IMR-90 (cell line): Measurements from ENCODE around the gene LCE3C. TPM values are rescaled to one million over a fixed set of nuclear protein-coding genes. Genes with fewer than 3 reads are reported as not detected.

Experiments used
- ATAC-seq: fragments of 200-7000 bp; cut with Tn5 transposase; 2 replicates; pipeline ENCODE4 v1.9.1; 2020; ENCODE audit warnings: low read depth, mild to moderate bottlenecking, moderate library complexity
- BruUV-seq: library from RNA; stranded (reverse); fragments of 400-500 nt; replicated peaks from 2 replicates; lab custom pipeline; 2021; lab: Mats Ljungman, UMichigan
- CTCF ChIA-PET: fragments of 300-600 bp; formaldehyde crosslinking; extraction: SDS; loops from one replicate; lab custom pipeline; 2021; ENCODE audit warnings: antibody characterized with exemption; lab: Yijun Ruan, JAX
- POLR2A ChIA-PET: fragments of 300-600 bp; sonication (Branson Sonifier 250); formaldehyde crosslinking; loops from one replicate; lab custom pipeline; 2022; ENCODE audit warnings: antibody characterized with exemption; ENCODE audit not compliant: unreplicated experiment; lab: Charles Lee
- DNase-seq: peaks from one replicate; pipeline ENCODE4 v3.0.0; 2013
- H2AFZ ChIP-seq: replicated peaks from 2 replicates; pipeline ENCODE3; 2013; ENCODE audit warnings: low read length, mild to moderate bottlenecking; ENCODE audit not compliant: poor library complexity
- H2AK5ac ChIP-seq: 2 replicates; pipeline ENCODE4 v1.6.1; 2013; ENCODE audit warnings: low read depth, low read length, inconsistent platforms
- H2AK9ac ChIP-seq: replicated peaks from 2 replicates; pipeline ENCODE3; 2013; ENCODE audit warnings: mild to moderate bottlenecking, low read depth, low read length, moderate library complexity; ENCODE audit not compliant: poor library complexity
- H2BK120ac ChIP-seq: 2 replicates; pipeline ENCODE4 v1.6.1; 2013; ENCODE audit warnings: low read depth, low read length, inconsistent platforms
- H2BK15ac ChIP-seq: 3 replicates; pipeline ENCODE4 v1.6.1; 2013; ENCODE audit warnings: low read depth, low read length, inconsistent platforms
- H2BK20ac ChIP-seq: 2 replicates; pipeline ENCODE4 v1.6.1; 2013; ENCODE audit warnings: low read depth, mild to moderate bottlenecking, inconsistent platforms, low read length, moderate library complexity
- H2BK5ac ChIP-seq: 2 replicates; pipeline ENCODE4 v1.6.1; 2013; ENCODE audit warnings: mild to moderate bottlenecking, low read depth, low read length, inconsistent platforms; ENCODE audit not compliant: poor library complexity, severe bottlenecking
- H3K14ac ChIP-seq: replicated peaks from 2 replicates; pipeline ENCODE4 v1.6.1; 2013; ENCODE audit warnings: low read depth, low read length, inconsistent platforms
- H3K18ac ChIP-seq: 2 replicates; pipeline ENCODE4 v1.6.1; 2013; ENCODE audit warnings: low read depth, low read length, control low read depth
- H3K23ac ChIP-seq: 2 replicates; pipeline ENCODE4 v1.6.1; 2013; ENCODE audit warnings: low read depth, low read length, inconsistent platforms
- H3K27ac ChIP-seq: 2 replicates; pipeline ENCODE4 v1.5.1; 2013; ENCODE audit warnings: mild to moderate bottlenecking, control low read depth, low read length; ENCODE audit not compliant: insufficient read depth
- H3K27me3 ChIP-seq: 2 replicates; pipeline ENCODE4 v1.6.1; 2013; ENCODE audit warnings: low read length; ENCODE audit not compliant: control insufficient read depth, insufficient read depth
- H3K36me3 ChIP-seq: 2 replicates; pipeline ENCODE4 v1.6.1; 2013; ENCODE audit warnings: low read length, mixed read lengths; ENCODE audit not compliant: control insufficient read depth, insufficient read depth
- H3K4ac ChIP-seq: 2 replicates; pipeline ENCODE4 v1.6.1; 2013; ENCODE audit warnings: low read depth, low read length, inconsistent platforms
- H3K4me1 ChIP-seq: 2 replicates; pipeline ENCODE4 v1.6.1; 2013; ENCODE audit warnings: low read length, mixed read lengths; ENCODE audit not compliant: control insufficient read depth, insufficient read depth
- H3K4me2 ChIP-seq: 2 replicates; pipeline ENCODE4 v1.6.1; 2013; ENCODE audit warnings: low read depth, mild to moderate bottlenecking, control low read depth, low read length, moderate library complexity
- H3K4me3 ChIP-seq: 2 replicates; pipeline ENCODE4 v1.5.1; 2013; ENCODE audit warnings: low read depth, mild to moderate bottlenecking, control low read depth, low read length, moderate library complexity; ENCODE audit not compliant: insufficient read depth
- H3K56ac ChIP-seq: 2 replicates; pipeline ENCODE4 v1.6.1; 2013; ENCODE audit warnings: low read length, inconsistent platforms; ENCODE audit not compliant: insufficient read depth; ENCODE audit errors: extremely low read depth
- H3K79me1 ChIP-seq, 2 experiments: 2 replicates each; pipeline ENCODE4 v1.6.1; 2013; ENCODE audit warnings: low read length in 2 of 2, inconsistent platforms in 1 of 2, low read depth in 1 of 2
- H3K9ac ChIP-seq: 2 replicates; pipeline ENCODE4 v1.6.1; 2013; ENCODE audit warnings: low read depth, low read length, control low read depth
- H3K9me1 ChIP-seq: 2 replicates; pipeline ENCODE4 v1.6.1; 2013; ENCODE audit warnings: low read length, inconsistent platforms; ENCODE audit not compliant: insufficient read depth
- H3K9me3 ChIP-seq: 2 replicates; pipeline ENCODE4 v1.6.1; 2013; ENCODE audit warnings: low read length; ENCODE audit not compliant: control insufficient read depth, insufficient read depth
- H4K20me1 ChIP-seq: 2 replicates; pipeline ENCODE4 v1.6.1; 2013; ENCODE audit warnings: low read length, inconsistent platforms; ENCODE audit not compliant: insufficient read depth
- H4K5ac ChIP-seq: 2 replicates; pipeline ENCODE4 v1.6.1; 2013; ENCODE audit warnings: mild to moderate bottlenecking, low read depth, low read length, control low read depth
- H4K8ac ChIP-seq, 2 experiments: 2 replicates each; pipeline ENCODE4 v1.6.1; 2013; ENCODE audit warnings: low read depth in 2 of 2, low read length in 2 of 2, control low read depth in 1 of 2, inconsistent platforms in 1 of 2
- H4K91ac ChIP-seq: 2 replicates; pipeline ENCODE4 v1.6.1; 2013; ENCODE audit warnings: low read depth, low read length, inconsistent platforms; ENCODE audit not compliant: insufficient read depth
- CTCF ChIP-seq: conservative IDR thresholded peaks from 2 replicates; pipeline ENCODE4 v1.5.1; 2012; ENCODE audit warnings: mild to moderate bottlenecking, low read depth, low read length, improper control_type of control experiment
- POLR2A ChIP-seq: IDR thresholded peaks from 2 replicates; pipeline ENCODE4 v1.6.1; 2012; ENCODE audit warnings: mild to moderate bottlenecking, low read depth, low read length
- RFX5 ChIP-seq: IDR thresholded peaks from 2 replicates; pipeline ENCODE4 v1.8.0; 2012; ENCODE audit warnings: low read depth, mild to moderate bottlenecking, low read length, moderate library complexity
- WGBS, 2 experiments: methylation state at CpG; one replicate each; pipeline versions ENCODE4 v1.1.5 to v1.1.7; 2013; ENCODE audit warnings: missing lambda C conversion rate in 2 of 2; ENCODE audit not compliant: insufficient read length in 1 of 2; ENCODE audit errors: extremely low coverage in 2 of 2; 5-methylcytosine and 5-hydroxymethylcytosine counted together
- dilution Hi-C: fragments of 300-500 bp; cut with HindIII; formaldehyde crosslinking; loops from one replicate; pipeline ENCODE4 v1.14.3; 2018; ENCODE audit warnings: low sequenced_read_pairs; ENCODE audit not compliant: unreplicated experiment
- in situ Hi-C: fragments of 300-500 bp; cut with MboI; formaldehyde crosslinking; loops from 3 replicates; pipeline ENCODE4 v1.14.3; 2019; ENCODE audit warnings: low sequenced_read_pairs, inconsistent platforms, mixed read lengths
- intact Hi-C: fragments of 100-400 bp; cut with micrococcal nuclease; formaldehyde crosslinking; loops from 2 replicates; pipeline ENCODE4 v1.10.0; 2022
- polyA plus RNA-seq, 3 experiments: library from polyadenylated mRNA; depleted of rRNA; stranded (reverse); fragments of >200 nt; gene quantifications; 2 replicates each; pipeline ENCODE4 v1.2.3, GENCODE V29; 2012; ENCODE audit warnings: low replicate concordance in 1 of 3
- total RNA-seq: library from RNA; depleted of rRNA; stranded (reverse); fragments of >200 nt; gene quantifications from 2 replicates; pipeline ENCODE4 v1.2.3, GENCODE V29; 2012

The LCE3C gene
- total and polyA plus RNA-seq, 2 of the 4 experiments (the other 2 are of a cell fraction), result not detected

- no peaks in the 10 kb centered on the region for H3K79me1 ChIP-seq
- no CpG with 5 or more reads among the region's 1 CpG for WGBS, 2 experiments
- H2BK20ac ChIP-seq, result no peak within 1 kb of the TSS
- TF ChIP-seq POLR2A, result no peak
- no peak for TF ChIP-seq RFX5
- no peak for TF ChIP-seq CTCF
- in situ Hi-C loops (no loop called here), intact Hi-C loops (no loop called here), dilution Hi-C loops (no loop called here)
- CTCF ChIA-PET, result no interaction called here
- no peaks in the 10 kb centered on the region for H3K4me1 ChIP-seq
- no peak within 1 kb of the TSS for H3K27ac ChIP-seq
- H2AK5ac ChIP-seq, result no peak within 1 kb of the TSS
- H3K4me3 ChIP-seq, result no peak within 1 kb of the TSS
- H3K4ac ChIP-seq, result no peak within 1 kb of the TSS
- H3K9me1 ChIP-seq, result no peaks in the 10 kb centered on the region
- no peak within 1 kb of the TSS for H2BK120ac ChIP-seq
- BruUV-seq, result no TSS peak
- no peak within 1 kb of the TSS for H2BK15ac ChIP-seq
- H3K9me3 ChIP-seq, result peaks cover 3% of the 10 kb centered on the region; the same call in 1 of the 2 replicates
- no peak within 1 kb of the TSS for H3K18ac ChIP-seq
- H4K8ac ChIP-seq, result no peak within 1 kb of the TSS
- H4K20me1 ChIP-seq, result no peaks in the 10 kb centered on the region
- H3K14ac ChIP-seq, result no peak within 1 kb of the TSS
- no peak within 1 kb of the TSS for H4K91ac ChIP-seq
- no peak within 1 kb of the TSS for H2AFZ ChIP-seq
- no peak within 1 kb of the TSS for H3K4me2 ChIP-seq
- H2AK9ac ChIP-seq, result no peak within 1 kb of the TSS
- H3K56ac ChIP-seq, result no peak within 1 kb of the TSS
- no peak within 1 kb of the TSS for H3K9ac ChIP-seq
- no peak for ATAC-seq
- H3K23ac ChIP-seq, result no peak within 1 kb of the TSS
- no peaks in the 10 kb centered on the region for H3K36me3 ChIP-seq
- POLR2A ChIA-PET, result no interaction called here
- no peaks in the 10 kb centered on the region for H3K27me3 ChIP-seq
- H4K5ac ChIP-seq, result no peak within 1 kb of the TSS
- H2BK5ac ChIP-seq, result no peak within 1 kb of the TSS
- DNase-seq, result no peak
Observed at GRCh38 chr1:152566681-152567080, 33.4 kb upstream of the LCE3C start, which contains the start of gene LCE3E. TSS of gene LCE3E (minus strand) at chr1:152566780. CDS start at chr1:152566208, 572 bp downstream.
